ENCODE results near the gene GP9.
"Not testable (repeated sequence)": the region's sequence is repeated elsewhere in the genome, so short reads cannot be mapped to it uniquely, and the experiment has no call there.

GP9 gene

DNA sequence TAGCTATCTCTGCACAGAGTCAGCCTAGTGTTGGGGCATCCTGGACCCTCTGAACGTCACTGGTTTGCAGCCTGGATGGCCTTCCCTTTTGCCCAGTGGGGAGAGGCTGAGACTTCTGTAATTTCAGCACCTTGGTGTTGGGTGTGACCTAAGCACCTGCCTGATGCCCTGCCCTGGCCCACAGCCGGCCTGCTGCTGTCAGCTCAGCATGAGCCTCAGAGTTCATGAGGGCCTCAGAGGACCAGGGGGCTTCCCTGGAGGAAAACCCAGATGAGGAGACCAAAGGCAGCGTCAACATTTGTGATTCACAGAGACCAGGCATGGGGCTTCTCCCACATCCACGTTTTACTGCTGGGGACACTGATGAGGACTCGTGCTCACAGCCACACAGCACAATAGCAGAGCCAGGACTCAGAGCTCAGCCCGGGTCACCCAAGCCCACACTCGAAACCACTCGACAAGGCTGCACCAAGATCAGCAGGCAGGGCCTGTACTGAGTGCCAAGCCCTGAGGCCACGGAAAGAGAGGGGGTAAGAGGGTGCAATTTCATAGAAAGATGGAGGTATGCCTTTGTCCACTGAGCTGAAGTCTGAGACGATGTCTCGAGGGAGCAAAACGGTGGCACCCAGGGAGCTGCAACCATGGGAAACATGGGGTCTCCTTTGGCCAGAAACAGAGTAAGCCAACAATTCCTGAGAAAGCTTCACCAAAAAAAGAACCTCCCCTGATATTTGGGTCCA is 9.9 kb upstream of the GP9 start:
- no peak for DNase-seq (ENCODE audit: low read depth)

DNA sequence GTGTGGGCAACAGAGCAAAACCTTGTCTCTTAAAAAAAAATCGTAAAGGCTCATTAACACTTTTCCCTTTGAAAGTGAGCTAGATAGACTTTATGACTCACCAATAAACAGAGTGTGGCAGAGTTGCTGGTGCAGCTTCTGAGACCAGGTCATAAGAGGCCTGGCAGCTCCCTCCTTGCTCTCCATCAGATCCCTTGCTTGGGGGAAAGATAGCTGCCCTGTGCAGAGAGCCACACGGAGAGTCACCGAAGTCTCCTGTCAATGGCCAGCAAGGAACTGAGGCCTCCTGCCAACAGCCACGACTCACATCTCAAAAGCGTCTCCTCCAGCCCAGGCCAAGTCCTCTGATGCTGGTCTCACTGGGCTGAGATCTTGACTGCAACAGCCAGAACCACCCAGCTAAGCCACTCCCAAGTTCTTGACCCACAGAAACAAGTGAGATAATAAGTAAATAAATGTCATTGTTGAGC is 8.7 kb upstream of the GP9 start:
- no peak for DNase-seq (ENCODE audit: low read depth)

DNA sequence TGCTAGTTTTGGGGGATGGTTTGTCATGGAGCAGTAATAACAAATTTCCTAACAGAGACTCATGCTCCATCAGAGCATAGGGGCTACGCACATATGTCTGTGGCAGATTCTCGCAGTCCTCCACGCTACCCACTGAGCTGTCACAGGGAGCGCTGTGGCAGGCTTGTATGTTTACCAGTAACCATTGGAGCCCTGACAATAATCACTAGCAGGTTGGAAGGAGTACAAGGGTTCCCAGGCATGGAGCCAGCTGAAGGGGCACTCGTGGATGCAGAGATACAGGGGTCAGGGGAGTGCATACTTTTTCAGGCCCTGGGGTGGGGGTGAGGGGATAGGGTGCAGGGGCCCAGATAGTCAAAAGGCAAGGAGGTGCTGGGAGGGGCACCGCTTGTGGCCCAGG is 7.9 kb upstream of the GP9 start:
- no peak for DNase-seq (ENCODE audit: low read depth)

DNA sequence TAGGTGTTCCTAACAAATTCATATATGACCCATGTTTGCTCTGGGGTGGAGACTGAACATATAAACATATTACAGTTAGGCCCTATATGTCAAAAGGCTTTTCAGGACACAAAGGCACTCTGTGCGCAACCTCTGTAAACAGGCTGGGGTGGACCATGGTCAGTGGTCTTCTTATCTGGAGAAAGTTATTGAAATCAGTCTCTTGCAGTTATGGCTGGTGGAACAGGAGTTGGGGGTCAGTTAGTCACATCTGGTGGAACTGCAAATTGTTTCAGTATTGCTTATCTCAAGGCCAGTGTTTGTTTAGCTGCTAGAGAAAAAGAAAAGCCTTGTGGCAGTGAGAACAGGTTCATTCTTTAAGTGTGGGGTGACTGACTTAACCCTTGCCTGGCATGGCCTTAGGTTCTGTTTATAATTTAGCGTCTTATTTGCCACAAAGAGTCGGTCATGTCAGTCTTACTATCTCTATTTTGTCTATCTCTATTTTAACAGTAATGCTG is 5.9 kb upstream of the GP9 start:
- DNase-seq (ENCODE audit: low read depth), result no peak

GRCh38 chr3:129056451-129057173 is 4.0 kb upstream of the GP9 start:
- DNase-seq (ENCODE audit: low read depth), result no peak

DNA sequence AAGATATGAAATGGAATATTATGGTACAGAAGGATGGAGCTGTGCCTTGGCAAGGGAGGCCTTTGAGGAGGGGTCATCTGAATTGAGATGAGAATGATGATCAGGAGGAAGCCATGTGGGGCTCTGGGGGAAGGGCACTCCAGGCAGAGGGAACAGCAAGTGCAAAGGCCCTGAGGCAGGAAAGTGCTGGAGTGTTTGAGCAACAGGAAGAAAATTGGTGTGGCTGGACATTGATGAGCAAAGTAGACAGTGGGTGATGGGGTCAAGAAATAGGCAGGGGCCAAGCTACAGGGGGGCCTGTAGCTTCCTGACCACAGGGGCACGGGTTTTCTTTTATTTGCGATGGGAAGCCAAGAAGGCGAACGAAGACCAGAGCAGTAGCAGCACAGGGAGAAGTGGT is 3.3 kb upstream of the GP9 start:
- DNase-seq (ENCODE audit: low read depth), result no peak

DNA sequence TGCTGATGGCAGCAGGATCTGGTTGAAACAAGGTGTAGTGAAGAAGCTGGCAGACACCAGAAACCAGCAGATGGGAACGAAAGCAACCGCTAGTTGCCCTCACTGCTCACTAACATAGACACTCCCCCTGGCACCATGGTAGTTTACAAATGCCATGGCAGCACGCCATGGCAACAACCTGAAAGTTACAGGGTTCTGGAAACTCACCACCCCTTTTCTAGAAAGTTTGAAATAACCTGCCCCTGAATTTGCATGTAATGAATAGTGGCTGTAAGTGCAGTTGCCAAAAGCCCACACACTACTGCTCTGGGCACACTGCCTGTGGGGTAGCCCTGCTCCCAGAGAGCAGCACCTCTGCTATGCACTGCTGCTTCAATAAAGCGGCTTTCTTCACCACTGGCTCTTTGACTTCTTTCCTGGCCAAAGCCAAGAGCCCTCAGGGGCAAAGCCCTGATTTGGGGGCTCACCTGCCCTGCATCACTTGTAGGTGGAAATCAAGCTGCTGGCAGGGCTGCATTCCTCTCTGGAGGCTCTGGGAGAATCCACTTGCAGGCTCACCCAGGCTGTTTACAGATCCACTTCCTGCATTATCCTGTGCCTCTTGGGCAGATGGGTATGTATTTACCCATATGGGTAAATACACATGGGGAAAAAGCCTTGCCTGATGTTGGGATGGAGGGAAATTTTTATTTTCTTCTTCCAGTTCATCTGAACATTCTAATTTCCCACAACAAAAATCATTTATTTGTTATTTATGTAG is 2.0 kb upstream of the GP9 start:
- no peak for DNase-seq (ENCODE audit: low read depth)

- no peak for DNase-seq (ENCODE audit: low read depth)
Measured at GRCh38 chr3:129059311-129059958, 1.1 kb upstream of the GP9 start.

DNA sequence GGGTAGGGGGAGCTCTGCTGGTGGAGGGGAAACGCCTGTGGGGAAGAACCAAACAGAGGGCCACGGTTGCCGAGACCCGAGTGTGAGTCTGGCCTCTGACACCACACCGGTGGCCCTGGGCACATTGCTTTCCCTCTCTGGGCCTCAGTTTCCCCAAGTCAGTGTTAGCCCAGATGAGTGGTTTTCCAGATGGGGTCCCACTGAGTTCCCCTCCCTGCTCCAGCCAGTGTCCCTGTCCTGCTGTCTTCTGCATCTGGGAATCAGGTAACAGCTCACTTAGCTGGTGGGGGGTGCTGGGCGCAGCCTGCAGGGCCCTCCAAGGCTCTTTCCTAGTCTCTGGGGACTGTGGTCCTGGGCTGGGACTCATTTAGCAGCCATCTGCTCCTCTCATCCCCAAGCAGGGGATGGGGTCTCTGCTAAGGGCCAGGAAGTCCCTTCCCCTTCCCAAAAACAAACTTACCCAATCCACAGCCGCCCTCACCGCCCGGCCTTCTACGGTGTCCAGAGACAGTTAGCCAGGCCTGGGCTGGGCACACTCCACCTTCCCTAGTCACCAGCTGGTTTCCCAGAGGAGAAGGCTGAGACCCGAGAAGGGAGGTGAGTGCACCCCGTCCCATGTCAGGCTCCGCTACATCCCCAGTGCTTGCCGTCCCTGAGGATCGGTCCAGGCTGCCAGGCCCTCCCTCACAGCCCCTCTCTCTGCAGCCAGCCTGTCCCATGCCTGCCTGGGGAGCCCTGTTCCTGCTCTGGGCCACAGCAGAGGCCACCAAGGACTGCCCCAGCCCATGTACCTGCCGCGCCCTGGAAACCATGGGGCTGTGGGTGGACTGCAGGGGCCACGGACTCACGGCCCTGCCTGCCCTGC is 676 bp downstream of the GP9 start:
- DNase-seq (ENCODE audit: low read depth), result no peak

DNA sequence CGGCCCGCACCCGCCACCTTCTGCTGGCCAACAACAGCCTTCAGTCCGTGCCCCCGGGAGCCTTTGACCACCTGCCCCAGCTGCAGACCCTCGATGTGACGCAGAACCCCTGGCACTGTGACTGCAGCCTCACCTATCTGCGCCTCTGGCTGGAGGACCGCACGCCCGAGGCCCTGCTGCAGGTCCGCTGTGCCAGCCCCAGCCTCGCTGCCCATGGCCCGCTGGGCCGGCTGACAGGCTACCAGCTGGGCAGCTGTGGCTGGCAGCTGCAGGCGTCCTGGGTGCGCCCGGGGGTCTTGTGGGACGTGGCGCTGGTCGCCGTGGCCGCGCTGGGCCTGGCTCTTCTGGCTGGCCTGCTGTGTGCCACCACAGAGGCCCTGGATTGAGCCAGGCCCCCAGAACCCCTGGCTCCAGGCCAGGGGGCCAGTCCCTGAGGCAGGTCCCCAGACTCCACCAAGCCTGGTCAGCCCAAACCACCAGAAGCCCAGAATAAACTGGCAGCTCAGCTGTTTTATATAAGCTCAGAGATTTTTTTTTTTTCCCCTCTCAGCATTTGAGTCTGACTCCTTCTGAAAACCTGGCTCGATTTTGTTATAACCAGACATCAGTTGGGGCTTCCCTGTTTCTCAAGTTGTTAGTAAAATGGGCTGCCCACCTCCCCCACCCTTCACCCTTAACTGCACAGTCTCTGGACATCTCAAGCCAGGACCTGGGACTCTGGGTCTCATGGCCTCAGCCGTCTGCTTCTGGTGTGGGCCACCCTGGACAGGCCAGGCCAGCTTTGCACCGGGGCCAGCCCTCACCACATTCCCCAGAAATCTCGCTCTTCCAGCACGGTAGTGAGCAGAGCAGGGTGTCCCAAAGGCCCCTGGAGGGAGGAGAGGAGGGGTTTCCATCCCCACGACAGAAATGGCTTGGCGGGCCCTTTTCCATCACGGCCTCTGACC is 1.6 kb downstream of the GP9 start:
- DNase-seq (ENCODE audit: low read depth), result no peak

GRCh38 chr3:129063091-129063640 is 2.6 kb downstream of the GP9 start:
- DNase-seq (ENCODE audit: low read depth), result no peak

DNA sequence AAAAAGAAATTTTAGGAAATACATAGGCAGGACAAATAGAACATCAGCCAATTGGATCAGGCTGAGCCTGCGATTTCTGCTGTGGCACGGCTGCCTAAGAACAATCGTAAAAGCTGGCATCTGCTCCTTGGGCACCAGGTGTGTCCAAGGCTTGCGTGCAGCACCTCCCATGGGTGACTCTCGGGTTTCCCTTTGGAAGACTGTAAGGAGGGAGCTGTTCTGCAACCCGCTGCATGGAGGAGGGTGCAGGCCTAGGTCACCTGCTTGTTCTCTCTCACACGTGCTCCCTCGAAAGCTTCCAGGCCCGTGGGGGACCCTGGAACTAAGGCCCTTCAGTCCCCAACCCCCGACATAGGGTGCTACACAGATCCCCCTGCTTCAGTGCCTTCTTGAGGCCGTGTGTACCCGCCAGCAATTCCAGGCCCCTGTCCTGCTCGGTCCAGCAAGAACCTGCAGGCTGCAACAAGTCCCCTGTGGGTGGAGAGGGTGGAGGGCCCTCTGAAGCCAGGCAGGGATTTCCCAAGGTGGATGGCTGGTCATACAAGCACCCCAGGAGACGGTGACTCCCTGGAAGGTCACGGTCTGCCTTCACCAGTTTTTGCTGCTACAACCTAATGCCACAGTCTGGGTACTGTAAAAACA is 3.4 kb downstream of the GP9 start:
- DNase-seq (ENCODE audit: low read depth), result no peak

DNA sequence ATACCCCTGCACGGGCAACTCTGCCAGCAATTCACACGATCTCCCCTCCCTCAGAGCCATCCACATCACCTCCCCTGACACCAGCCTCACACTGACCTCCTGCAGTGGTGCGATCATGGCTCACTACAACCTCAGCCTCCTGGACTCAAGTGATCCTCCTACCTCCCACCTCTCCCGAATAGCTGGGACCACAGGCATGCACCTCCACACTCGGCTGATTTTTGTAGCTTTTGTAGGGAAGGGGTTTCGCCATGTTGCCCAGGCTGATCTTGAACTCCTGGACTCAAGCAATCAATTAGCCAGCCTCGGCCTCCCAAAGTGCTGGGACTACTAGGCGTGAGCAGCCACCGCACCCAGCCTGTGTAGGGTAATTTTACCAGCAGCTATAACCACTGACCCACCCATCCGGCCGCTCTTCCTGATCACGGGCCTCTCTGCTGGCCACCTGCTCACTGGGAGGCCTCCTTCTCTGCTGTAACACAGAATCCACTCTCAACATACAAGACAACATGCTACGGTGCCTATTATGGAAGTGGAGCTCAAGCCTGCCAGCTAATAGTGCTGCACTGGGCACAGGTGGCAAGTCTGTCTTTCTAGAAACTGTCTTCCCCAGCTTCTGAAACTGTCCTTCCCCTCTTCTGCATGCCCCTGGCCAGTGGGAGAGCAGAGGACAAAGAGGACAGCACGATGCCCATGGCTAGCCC is 4.6 kb downstream of the GP9 start:
- DNase-seq (ENCODE audit: low read depth), result no peak

DNA sequence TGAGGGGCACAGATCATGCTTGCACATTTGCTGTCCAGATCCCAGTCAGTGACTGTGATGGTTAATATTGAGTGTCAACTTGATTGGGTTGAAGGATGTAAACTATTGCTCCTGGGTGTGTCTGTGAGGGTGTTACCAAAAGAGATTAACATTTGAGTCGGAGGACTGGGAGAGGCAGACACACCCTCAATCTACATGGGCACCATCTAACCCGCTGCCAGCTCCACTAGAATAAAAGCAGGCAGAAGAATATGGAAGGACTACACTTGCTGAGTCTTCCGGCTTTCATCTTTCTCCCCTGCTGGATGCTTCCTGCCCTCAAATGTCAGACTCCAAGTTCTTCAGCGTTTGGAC is 5.1 kb downstream of the GP9 start:
- no peak for DNase-seq (ENCODE audit: low read depth)

GRCh38 chr3:129067719-129068118 is 7.1 kb downstream of the GP9 start:
- DNase-seq (ENCODE audit: low read depth), result not testable (repeated sequence)

DNA sequence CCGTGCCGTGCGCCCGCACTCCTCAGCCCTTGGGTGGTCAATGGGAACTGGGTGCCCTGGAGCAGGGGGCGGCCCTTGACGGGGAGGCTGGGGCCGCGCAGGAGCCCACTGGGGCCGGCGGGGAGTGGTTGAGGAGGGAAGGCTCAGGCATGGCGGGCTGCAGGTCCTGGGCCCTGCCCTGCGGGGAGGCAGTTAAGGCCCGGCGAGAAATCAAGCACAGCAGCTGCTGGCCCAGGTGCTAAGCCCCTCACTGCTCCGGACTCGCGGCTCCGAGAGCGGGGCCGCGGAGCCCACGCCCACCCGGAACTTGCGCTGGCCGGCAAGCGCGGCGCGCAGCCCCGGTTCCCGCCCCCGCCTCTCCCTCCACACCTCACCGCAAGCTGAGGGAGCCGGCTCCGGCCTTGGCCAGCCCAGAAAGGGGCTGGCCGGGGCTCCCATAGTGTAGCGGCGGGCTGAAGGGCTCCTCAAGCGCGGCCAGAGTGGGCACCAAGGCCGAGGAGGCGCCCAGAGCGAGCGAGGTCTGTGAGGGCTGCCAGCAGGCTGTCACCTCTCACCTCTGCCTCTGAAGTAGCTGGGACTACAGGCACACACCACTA is 7.8 kb downstream of the GP9 start:
- no peak for DNase-seq (ENCODE audit: low read depth)

DNA sequence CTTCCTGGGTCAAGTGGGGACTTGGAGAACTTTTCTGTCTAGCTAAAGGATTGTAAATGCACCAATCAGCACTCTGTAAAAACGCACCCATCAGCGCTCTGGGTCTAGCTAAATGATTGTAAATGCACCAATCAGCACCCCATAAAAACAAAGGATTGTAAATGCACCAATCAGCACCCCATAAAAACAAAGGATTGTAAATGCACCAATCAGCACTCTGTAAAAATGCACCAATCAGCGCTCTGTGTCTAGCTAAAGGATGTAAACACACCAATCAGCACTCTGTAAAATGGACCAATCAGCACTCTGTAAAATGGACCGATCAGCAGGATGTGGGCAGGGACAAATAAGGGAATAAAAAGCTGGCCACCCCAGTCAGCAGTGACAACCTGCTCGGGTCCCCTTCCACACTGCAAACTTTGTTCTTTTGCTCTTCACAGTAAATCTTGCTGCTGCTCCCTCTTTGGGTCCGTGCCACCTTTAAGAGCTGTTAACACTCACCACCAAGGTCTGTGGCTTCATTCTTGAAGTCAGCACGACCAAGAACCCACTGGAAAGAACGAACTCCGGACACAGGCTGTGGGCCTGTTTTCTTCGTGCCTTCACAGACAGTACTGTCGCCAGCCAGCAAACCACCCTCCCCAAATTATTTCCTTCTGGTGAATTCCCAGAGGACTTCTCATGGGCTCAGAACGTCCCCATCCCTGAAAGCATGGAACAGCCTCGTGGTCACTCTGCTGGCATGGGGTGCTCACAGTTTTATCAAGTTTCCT is 8.9 kb downstream of the GP9 start:
- DNase-seq (ENCODE audit: low read depth), result not testable (repeated sequence)

All from stimulated activated CD8-positive, alpha-beta memory T cell treated with anti-CD3 and anti-CD28 coated beads, Interleukin-12 subunit alpha, Interleukin-12 subunit beta, amount 100 ng/mL, for 1 hour (primary cell).